K562 (cell line): ENCODE data around the gene NUP153. TPM values are rescaled to one million over a fixed set of nuclear protein-coding genes. Genes with fewer than 3 reads are reported as not detected.

ENCODE experiments used
- CEBPG ChIP-seq, 3 experiments: fragments of 200-800 bp in 1 of 3; sonication (Bioruptor generic) in 1 of 3; sonication (generic) in 1 of 3; formaldehyde crosslinking in 1 of 3; IDR thresholded peaks in 2 of 3; conservative IDR thresholded peaks in 1 of 3; 2 replicates each; pipeline versions ENCODE4 v1.6.1 to v1.8.0; 2016 to 2022; ENCODE audit warnings: missing compliant biosample characterization in 2 of 3, missing genetic modification characterization in 2 of 3, mild to moderate bottlenecking in 1 of 3, missing genetic modification reagents in 1 of 3
- CHCHD3 ChIP-seq: fragments of 250-450 bp; sonication (Bioruptor Pico); IDR thresholded peaks from 2 replicates; pipeline ENCODE4 v2.1.2; 2022; ENCODE audit warnings: mild to moderate bottlenecking
- ELF1 ChIP-seq: fragments of 200-800 bp; sonication (Bioruptor generic); IDR thresholded peaks from 2 replicates; pipeline ENCODE4 v1.6.1; 2016; ENCODE audit warnings: missing genetic modification characterization, missing compliant biosample characterization
- GABPA ChIP-seq: fragments of 200-800 bp; sonication (Bioruptor generic); conservative IDR thresholded peaks from 2 replicates; pipeline ENCODE4 v1.6.1; 2016; ENCODE audit warnings: low read depth, missing genetic modification characterization, missing compliant biosample characterization
- MAFF ChIP-seq: IDR thresholded peaks from 2 replicates; pipeline ENCODE4 v1.6.1; 2012; ENCODE audit warnings: low read length, improper control_type of control experiment
- POLR2AphosphoS5 ChIP-seq: IDR thresholded peaks from 2 replicates; pipeline ENCODE4 v1.6.1; 2011; ENCODE audit warnings: mild to moderate bottlenecking, low read depth, low read length, moderate library complexity; ENCODE audit not compliant: control insufficient read depth, insufficient read depth
- RUNX1 ChIP-seq: sonication (generic); IDR thresholded peaks from 2 replicates; pipeline ENCODE4 v1.6.1; 2016; ENCODE audit warnings: antibody characterized with exemption, low read depth
- SP1 ChIP-seq: sonication (generic); formaldehyde crosslinking; IDR thresholded peaks from 2 replicates; pipeline ENCODE4 v1.8.1; 2022; ENCODE audit warnings: mild to moderate bottlenecking, missing genetic modification reagents
- SPI1 ChIP-seq: IDR thresholded peaks from 2 replicates; pipeline ENCODE4 v1.6.1; 2011; ENCODE audit warnings: low read depth, low read length, control low read depth, borderline replicate concordance
- SRF ChIP-seq, 2 experiments: fragments of 250-450, 450-650 bp in 1 of 2; sonication (Bioruptor Pico) in 1 of 2; sonication (generic) in 1 of 2; formaldehyde crosslinking; IDR thresholded peaks; 2 replicates each; pipeline versions ENCODE4 v1.5.0 to v1.5.1; 2020 to 2022; ENCODE audit warnings: mild to moderate bottlenecking in 1 of 2, missing genetic modification reagents in 1 of 2
- STAT5A ChIP-seq: IDR thresholded peaks from 2 replicates; pipeline ENCODE4 v1.6.1; 2012; ENCODE audit warnings: low read length, inconsistent platforms, borderline replicate concordance
- YY1 ChIP-seq, 3 experiments: IDR thresholded peaks; 2 replicates each; pipeline ENCODE4 v1.6.1; 2011; ENCODE audit warnings: low read length in 2 of 3, mild to moderate bottlenecking in 2 of 3, moderate library complexity in 2 of 3, borderline replicate concordance in 1 of 3, control low read depth in 1 of 3, low read depth in 1 of 3; ENCODE audit not compliant: insufficient read depth in 3 of 3, insufficient replicate concordance in 2 of 3, control insufficient read depth in 1 of 3, insufficient read length in 1 of 3; ENCODE audit errors: extremely low read depth in 1 of 3
- ZNF263 ChIP-seq: sonication (generic); formaldehyde crosslinking; IDR thresholded peaks from 2 replicates; pipeline ENCODE4 v1.8.0; 2022; ENCODE audit warnings: mild to moderate bottlenecking, missing genetic modification reagents, borderline replicate concordance
- ZNF274 ChIP-seq: IDR thresholded peaks from 2 replicates; pipeline ENCODE4 v1.6.1; 2011; ENCODE audit warnings: low read depth, mild to moderate bottlenecking, low read length, moderate library complexity, borderline replicate concordance
- ZNF384 ChIP-seq: IDR thresholded peaks from 2 replicates; pipeline ENCODE4 v1.6.1; 2012; ENCODE audit warnings: low read depth, low read length, improper control_type of control experiment
- polyA plus RNA-seq, 8 experiments: library from polyadenylated mRNA; depleted of rRNA in 4 of 8; stranded (reverse) in 5 of 8; unstranded in 3 of 8; fragments of >200 nt; fragmentation: Nextera tagmentation in 2 of 8; fragmentation: Illumina TruSeq in 1 of 8; extraction: Ambion mirVana in 2 of 8; extraction: Trizol in 1 of 8; gene quantifications; 2 replicates each; pipeline versions ENCODE4 v1.2.1 to v1.2.3, GENCODE V29; 2011 to 2014; ENCODE audit warnings: inconsistent platforms in 1 of 8, missing spikeins in 1 of 8
- total RNA-seq, 7 experiments: library from RNA; depleted of rRNA in 6 of 7; stranded (reverse); fragments of >200 nt in 6 of 7; fragmentation: Illumina TruSeq in 2 of 7; extraction: Trizol in 2 of 7; gene quantifications; 2 replicates each; pipeline versions ENCODE4 v1.2.1 to v1.2.3, GENCODE V29; 2011 to 2021; ENCODE audit warnings: low replicate concordance in 1 of 7
- TF ChIP-seq, protein P1 (sequence below): fragments of 150-350 bp; conservative IDR thresholded peaks from 2 replicates; pipeline ENCODE4 v1.6.1; 2014; ENCODE audit warnings: low read length
- TF ChIP-seq, protein P2 (sequence below), 2 experiments: IDR thresholded peaks; 2 replicates each; pipeline ENCODE4 v1.6.1; 2011; ENCODE audit warnings: borderline replicate concordance in 1 of 2, control low read depth in 1 of 2, low read depth in 1 of 2, low read length in 1 of 2, mild to moderate bottlenecking in 1 of 2, mixed read lengths in 1 of 2, moderate library complexity in 1 of 2; ENCODE audit not compliant: insufficient read depth in 1 of 2, insufficient read length in 1 of 2, poor library complexity in 1 of 2, severe bottlenecking in 1 of 2; ENCODE audit errors: extremely low read depth in 1 of 2
- TF ChIP-seq, protein P3 (sequence below): IDR thresholded peaks from 3 replicates; pipeline ENCODE4 v1.6.1; 2011; ENCODE audit warnings: borderline replicate concordance, mild to moderate bottlenecking, moderate library complexity; ENCODE audit not compliant: insufficient read length; ENCODE audit errors: extremely low read depth

The NUP153 gene
- total and polyA plus RNA-seq, 9 of the 15 experiments (the other 6 are each of a cell fraction or from before 2014, with no cell fraction given) = 21.9 to 110 (median 84.8) TPM

DNA sequence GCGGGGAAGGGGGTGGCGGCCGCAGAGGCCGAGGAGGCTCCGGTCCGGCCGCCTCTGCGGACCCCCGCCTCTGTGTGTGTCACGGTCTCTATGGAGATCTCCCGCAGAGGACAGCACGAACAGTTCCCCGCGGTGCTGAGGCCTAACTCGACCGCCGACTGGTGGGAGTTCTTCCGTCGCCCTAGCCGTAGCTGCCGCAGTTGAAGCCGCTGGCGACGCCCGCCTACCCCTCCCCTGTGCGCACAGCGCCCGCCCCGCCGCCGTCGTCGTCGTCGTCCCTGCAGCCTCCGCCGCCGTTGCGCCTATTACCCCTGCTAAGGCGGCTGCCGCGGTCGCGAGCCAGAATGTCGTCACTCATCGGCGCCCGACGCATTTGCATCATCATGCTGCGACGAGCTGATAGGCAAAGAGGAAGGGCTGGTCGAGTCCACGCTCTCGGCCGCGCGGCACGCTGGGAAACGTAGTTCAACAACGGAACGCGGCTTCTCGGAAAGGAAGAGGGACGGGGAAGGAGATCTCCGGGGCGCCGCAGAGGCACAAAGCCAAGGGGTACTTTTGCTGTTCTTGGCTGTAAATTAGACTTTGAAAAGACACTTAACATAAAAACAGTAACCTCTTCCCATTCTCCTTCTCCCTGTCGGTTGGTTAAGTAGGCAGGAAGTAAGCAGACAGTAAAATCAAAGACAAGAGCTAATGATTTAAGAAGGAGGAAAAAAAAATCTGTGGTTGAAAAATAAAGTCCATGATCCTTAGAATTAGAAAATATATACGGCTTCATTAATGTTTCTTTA lies at the start of gene NUP153 (continued):
- TF ChIP-seq CEBPG (CRISPR knock-in tag; IDR thresholded peaks at IDR 0.05) (peak; percentile 82), CEBPG (tag; conservative IDR thresholded peaks at IDR 0.05 in 1 of 2, IDR thresholded peaks at IDR 0.05 in 1 of 2) (peak; percentile 43 to 87; a peak in 3 of 4 replicates), SRF (CRISPR knock-in tag; IDR thresholded peaks at IDR 0.05) (peak in 1 of 2 experiments; percentile 74; a peak in 1 of 4 replicates), POLR2AphosphoS5 (peak; percentile 84), CHCHD3 (no peak), GABPA (tag) (peak; percentile 99), YY1 (IDR thresholded peaks at IDR 0.05; ENCODE audit: borderline replicate concordance in 1 of 3, control insufficient read depth in 1 of 3, extremely low read depth in 1 of 3, insufficient read depth in 3 of 3, insufficient read length in 1 of 3, insufficient replicate concordance in 2 of 3, low read depth in 1 of 3, low read length in 2 of 3) (peak; percentile 21 to 83 (median 77)), STAT5A (no peak), ZNF384 (0 out of 2 replicates have a peak, but pooled peaks have one; percentile 63), RUNX1 (no peak), ZNF263 (no peak), SPI1 (peak; percentile 94), MAFF (no peak), SP1 (peak; percentile 95), ZNF274 (no peak), ELF1 (peak; percentile 97)
- TF ChIP-seq, protein P1, sequence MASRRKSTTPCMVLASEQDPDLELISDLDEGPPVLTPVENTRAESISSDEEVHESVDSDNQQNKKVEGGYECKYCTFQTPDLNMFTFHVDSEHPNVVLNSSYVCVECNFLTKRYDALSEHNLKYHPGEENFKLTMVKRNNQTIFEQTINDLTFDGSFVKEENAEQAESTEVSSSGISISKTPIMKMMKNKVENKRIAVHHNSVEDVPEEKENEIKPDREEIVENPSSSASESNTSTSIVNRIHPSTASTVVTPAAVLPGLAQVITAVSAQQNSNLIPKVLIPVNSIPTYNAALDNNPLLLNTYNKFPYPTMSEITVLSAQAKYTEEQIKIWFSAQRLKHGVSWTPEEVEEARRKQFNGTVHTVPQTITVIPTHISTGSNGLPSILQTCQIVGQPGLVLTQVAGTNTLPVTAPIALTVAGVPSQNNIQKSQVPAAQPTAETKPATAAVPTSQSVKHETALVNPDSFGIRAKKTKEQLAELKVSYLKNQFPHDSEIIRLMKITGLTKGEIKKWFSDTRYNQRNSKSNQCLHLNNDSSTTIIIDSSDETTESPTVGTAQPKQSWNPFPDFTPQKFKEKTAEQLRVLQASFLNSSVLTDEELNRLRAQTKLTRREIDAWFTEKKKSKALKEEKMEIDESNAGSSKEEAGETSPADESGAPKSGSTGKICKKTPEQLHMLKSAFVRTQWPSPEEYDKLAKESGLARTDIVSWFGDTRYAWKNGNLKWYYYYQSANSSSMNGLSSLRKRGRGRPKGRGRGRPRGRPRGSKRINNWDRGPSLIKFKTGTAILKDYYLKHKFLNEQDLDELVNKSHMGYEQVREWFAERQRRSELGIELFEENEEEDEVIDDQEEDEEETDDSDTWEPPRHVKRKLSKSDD = peak; percentile 92
- TF ChIP-seq, protein P2, sequence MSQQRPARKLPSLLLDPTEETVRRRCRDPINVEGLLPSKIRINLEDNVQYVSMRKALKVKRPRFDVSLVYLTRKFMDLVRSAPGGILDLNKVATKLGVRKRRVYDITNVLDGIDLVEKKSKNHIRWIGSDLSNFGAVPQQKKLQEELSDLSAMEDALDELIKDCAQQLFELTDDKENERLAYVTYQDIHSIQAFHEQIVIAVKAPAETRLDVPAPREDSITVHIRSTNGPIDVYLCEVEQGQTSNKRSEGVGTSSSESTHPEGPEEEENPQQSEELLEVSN (IDR thresholded peaks at IDR 0.05; ENCODE audit: borderline replicate concordance in 1 of 2, extremely low read depth in 1 of 2, insufficient read depth in 1 of 2, insufficient read length in 1 of 2, low read depth in 1 of 2, low read length in 1 of 2, poor library complexity in 1 of 2, severe bottlenecking in 1 of 2) = peak; percentile 69 to 76
- TF ChIP-seq, protein P3, sequence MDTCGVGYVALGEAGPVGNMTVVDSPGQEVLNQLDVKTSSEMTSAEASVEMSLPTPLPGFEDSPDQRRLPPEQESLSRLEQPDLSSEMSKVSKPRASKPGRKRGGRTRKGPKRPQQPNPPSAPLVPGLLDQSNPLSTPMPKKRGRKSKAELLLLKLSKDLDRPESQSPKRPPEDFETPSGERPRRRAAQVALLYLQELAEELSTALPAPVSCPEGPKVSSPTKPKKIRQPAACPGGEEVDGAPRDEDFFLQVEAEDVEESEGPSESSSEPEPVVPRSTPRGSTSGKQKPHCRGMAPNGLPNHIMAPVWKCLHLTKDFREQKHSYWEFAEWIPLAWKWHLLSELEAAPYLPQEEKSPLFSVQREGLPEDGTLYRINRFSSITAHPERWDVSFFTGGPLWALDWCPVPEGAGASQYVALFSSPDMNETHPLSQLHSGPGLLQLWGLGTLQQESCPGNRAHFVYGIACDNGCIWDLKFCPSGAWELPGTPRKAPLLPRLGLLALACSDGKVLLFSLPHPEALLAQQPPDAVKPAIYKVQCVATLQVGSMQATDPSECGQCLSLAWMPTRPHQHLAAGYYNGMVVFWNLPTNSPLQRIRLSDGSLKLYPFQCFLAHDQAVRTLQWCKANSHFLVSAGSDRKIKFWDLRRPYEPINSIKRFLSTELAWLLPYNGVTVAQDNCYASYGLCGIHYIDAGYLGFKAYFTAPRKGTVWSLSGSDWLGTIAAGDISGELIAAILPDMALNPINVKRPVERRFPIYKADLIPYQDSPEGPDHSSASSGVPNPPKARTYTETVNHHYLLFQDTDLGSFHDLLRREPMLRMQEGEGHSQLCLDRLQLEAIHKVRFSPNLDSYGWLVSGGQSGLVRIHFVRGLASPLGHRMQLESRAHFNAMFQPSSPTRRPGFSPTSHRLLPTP = no peak
